Cardiac fibroblast (primary cell): Measurements from ENCODE around the gene POLR2L.

Experiments used
- DNase-seq, 2 donors: peaks; one replicate each; pipeline versions ENCODE4 v3.0.0 to v3.0.0-alpha.2; 2010; ENCODE audit warnings: low read depth in 2 of 2
- H3K4me3 ChIP-seq, 2 donors: replicated peaks in 1 of 2; 1 replicate in 1 of 2; 2 replicates in 1 of 2; pipeline ENCODE4 v1.5.1; 2011; ENCODE audit warnings: low read depth in 2 of 2, low read length in 2 of 2, mild to moderate bottlenecking in 2 of 2, moderate library complexity in 1 of 2
- CTCF ChIP-seq: IDR thresholded peaks from one replicate; pipeline ENCODE4 v1.5.1; 2011; ENCODE audit warnings: low read depth, mild to moderate bottlenecking, low read length, inconsistent platforms

POLR2L gene

GRCh38 chr11:809287-810039 lies 32.9 kb downstream of the POLR2L start, which contains the start of gene RPLP2:
Gene RPLP2, plus strand, starts transcription at chr11:809967. Its CDS starts 268 bp downstream, at chr11:810235.
- peak; percentile 98 for DNase-seq
- TF ChIP-seq CTCF: no peak
- peak within 1 kb of the TSS; percentile 95 to 96 for H3K4me3 ChIP-seq

GRCh38 chr11:808427-809286 lies 33.7 kb downstream of the POLR2L start:
- no peak for DNase-seq
- no peak for TF ChIP-seq CTCF
- H3K4me3 ChIP-seq: peak overlapping the region; percentile 95 to 96

- DNase-seq: no peak
- no peak for TF ChIP-seq CTCF
- H3K4me3 ChIP-seq: peak overlapping the region; percentile 56 to 57
Observed at GRCh38 chr11:804599-804964, 37.7 kb downstream of the POLR2L start.

- peak overlapping the region; percentile 56 to 57 for H3K4me3 ChIP-seq
- no peak for TF ChIP-seq CTCF
Observed at GRCh38 chr11:803770-804598, 38.3 kb downstream of the POLR2L start.

GRCh38 chr11:803467-803742 lies 38.9 kb downstream of the POLR2L start:
- DNase-seq: no peak
- H3K4me3 ChIP-seq: no peak overlapping the region
- no peak for TF ChIP-seq CTCF

More at GRCh38 chr11:803770-804598, 38.3 kb downstream of the POLR2L start:
- no peak for DNase-seq

- H3K4me3 ChIP-seq: no peak overlapping the region
- DNase-seq: no peak
- TF ChIP-seq CTCF: no peak
Observed at GRCh38 chr11:802693-803466, 39.4 kb downstream of the POLR2L start.
